Endothelial cell of umbilical vein (primary cell): ENCODE results near the gene KIAA1755.

ENCODE experiments used
- EZH2 ChIP-seq: IDR thresholded peaks from 2 replicates; pipeline ENCODE4 v1.6.1; 2012; ENCODE audit warnings: borderline replicate concordance, low read depth, mild to moderate bottlenecking, moderate library complexity, low read length, inconsistent platforms; ENCODE audit not compliant: severe bottlenecking
- FOS ChIP-seq: IDR thresholded peaks from 2 replicates; pipeline ENCODE4 v1.6.1; 2011; ENCODE audit warnings: mild to moderate bottlenecking, low read length, moderate library complexity, borderline replicate concordance; ENCODE audit not compliant: insufficient read depth
- JUN ChIP-seq: IDR thresholded peaks from 2 replicates; pipeline ENCODE4 v1.6.1; 2011; ENCODE audit warnings: borderline replicate concordance, low read depth; ENCODE audit not compliant: insufficient read length, insufficient read depth
- MYC ChIP-seq: IDR thresholded peaks from one replicate; pipeline ENCODE4 v1.6.1; 2011; ENCODE audit warnings: mild to moderate bottlenecking, low read depth, low read length
- POLR2A ChIP-seq: IDR thresholded peaks from 2 replicates; pipeline ENCODE4 v1.6.1; 2012; ENCODE audit warnings: low read depth, mild to moderate bottlenecking, control low read depth, low read length
- POLR2AphosphoS5 ChIP-seq: IDR thresholded peaks from 2 replicates; pipeline ENCODE4 v1.6.1; 2012; ENCODE audit warnings: low read depth, mild to moderate bottlenecking, control low read depth, low read length, moderate library complexity; ENCODE audit not compliant: insufficient read depth
- TF ChIP-seq, protein P1 (sequence below), 2 donors: IDR thresholded peaks; 1 replicate in 1 of 2; 2 replicates in 1 of 2; pipeline ENCODE4 v1.5.1; 2011; ENCODE audit warnings: low read length in 2 of 2, mild to moderate bottlenecking in 2 of 2, moderate library complexity in 2 of 2, control low read depth in 1 of 2, inconsistent platforms in 1 of 2, low read depth in 1 of 2; ENCODE audit not compliant: insufficient read depth in 1 of 2; ENCODE audit errors: extremely low read depth in 1 of 2

DNA sequence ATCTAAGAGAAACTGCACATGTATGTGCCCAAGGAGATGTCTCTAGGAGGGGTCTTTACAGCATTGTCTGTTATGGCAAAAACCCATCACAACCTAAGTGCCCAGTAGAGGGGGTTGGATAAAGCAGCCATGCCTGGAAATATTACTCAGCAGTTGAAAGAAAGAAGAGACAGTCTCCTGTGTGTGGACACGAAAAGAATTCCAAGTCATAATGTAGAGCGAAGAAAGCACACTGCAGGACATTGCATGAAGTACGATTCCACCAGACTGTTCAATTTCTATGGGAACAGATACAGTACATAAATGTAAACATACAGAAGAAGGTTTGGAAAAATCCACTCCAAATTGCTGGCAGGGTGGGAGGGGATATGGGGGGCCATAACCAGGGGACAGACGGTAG, 88.1 kb downstream of the KIAA1755 start:
- TF ChIP-seq, protein P1, sequence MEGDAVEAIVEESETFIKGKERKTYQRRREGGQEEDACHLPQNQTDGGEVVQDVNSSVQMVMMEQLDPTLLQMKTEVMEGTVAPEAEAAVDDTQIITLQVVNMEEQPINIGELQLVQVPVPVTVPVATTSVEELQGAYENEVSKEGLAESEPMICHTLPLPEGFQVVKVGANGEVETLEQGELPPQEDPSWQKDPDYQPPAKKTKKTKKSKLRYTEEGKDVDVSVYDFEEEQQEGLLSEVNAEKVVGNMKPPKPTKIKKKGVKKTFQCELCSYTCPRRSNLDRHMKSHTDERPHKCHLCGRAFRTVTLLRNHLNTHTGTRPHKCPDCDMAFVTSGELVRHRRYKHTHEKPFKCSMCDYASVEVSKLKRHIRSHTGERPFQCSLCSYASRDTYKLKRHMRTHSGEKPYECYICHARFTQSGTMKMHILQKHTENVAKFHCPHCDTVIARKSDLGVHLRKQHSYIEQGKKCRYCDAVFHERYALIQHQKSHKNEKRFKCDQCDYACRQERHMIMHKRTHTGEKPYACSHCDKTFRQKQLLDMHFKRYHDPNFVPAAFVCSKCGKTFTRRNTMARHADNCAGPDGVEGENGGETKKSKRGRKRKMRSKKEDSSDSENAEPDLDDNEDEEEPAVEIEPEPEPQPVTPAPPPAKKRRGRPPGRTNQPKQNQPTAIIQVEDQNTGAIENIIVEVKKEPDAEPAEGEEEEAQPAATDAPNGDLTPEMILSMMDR (IDR thresholded peaks at IDR 0.05; ENCODE audit: extremely low read depth in 1 of 2, insufficient read depth in 1 of 2, low read depth in 1 of 2, low read length in 2 of 2) = no peak
- no peak for TF ChIP-seq POLR2AphosphoS5
- no peak for TF ChIP-seq MYC
- no peak for TF ChIP-seq POLR2A
- TF ChIP-seq EZH2 = no peak
- TF ChIP-seq FOS = no peak
- TF ChIP-seq JUN = no peak
